GM12801 (cell line): ENCODE results near the gene NTRK2.

Experiments
- TF ChIP-seq, protein P1 (sequence below): IDR thresholded peaks from one replicate; pipeline ENCODE4 v1.5.1; 2011; ENCODE audit warnings: control low read depth; ENCODE audit not compliant: insufficient read length; ENCODE audit errors: extremely low read depth

The NTRK2 gene

DNA sequence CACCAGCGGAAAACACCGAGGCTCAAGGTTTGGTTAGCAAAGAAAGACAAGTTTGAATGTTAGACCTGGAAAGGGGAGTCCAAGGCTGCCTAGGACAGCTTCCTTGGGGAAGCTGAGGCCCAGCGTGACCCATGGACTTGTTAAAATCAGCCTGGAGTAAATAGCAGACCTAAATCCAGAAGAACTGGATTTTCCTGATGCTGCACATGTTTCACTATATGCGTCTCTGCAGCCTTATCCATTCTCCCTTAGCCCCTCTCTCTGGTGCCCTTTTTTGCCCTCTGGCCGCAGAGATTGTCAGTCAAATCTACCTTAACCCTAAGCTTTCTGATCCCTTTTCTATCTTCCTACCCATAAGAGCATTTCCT is 119.9 kb downstream of the NTRK2 start:
- TF ChIP-seq, protein P1, sequence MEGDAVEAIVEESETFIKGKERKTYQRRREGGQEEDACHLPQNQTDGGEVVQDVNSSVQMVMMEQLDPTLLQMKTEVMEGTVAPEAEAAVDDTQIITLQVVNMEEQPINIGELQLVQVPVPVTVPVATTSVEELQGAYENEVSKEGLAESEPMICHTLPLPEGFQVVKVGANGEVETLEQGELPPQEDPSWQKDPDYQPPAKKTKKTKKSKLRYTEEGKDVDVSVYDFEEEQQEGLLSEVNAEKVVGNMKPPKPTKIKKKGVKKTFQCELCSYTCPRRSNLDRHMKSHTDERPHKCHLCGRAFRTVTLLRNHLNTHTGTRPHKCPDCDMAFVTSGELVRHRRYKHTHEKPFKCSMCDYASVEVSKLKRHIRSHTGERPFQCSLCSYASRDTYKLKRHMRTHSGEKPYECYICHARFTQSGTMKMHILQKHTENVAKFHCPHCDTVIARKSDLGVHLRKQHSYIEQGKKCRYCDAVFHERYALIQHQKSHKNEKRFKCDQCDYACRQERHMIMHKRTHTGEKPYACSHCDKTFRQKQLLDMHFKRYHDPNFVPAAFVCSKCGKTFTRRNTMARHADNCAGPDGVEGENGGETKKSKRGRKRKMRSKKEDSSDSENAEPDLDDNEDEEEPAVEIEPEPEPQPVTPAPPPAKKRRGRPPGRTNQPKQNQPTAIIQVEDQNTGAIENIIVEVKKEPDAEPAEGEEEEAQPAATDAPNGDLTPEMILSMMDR, result no peak

DNA sequence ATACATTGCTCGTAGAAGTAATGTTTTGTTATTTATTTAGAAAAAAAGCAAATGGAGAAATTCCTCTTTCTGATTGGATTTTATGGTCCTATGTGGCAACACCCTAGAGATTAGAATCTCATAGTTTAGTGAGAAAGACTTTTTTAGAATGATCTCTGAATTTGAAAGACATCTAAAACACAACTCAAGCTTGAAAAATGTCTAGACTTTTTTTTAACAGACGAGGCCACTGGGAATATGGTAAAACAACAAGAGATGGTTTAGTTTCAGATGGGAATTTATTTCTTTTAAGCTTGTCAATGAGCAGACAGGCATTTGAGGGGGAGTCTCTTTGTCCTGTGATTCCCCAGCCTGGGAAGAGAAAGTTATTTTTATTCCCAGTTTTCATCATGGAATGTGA is 122.1 kb downstream of the NTRK2 start:
- TF ChIP-seq, protein P1, result no peak

DNA sequence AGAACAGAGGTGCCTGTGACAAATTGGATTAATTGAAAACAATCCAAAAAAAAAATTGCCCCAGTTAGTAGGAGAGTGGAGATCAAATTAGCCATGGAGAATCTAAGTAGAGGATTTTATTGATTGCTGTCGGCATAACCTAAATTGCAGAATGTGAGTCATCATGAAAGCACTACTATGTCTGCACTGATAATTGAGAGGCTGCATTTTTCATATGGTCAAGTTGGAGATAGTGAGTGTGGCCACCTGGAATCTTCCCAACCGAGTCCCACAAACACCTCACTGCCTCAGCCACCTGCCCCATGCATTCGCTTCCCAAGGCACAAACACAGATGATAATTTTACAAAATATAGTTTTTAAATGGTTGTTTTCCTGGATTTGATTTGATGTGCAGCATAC is 123.7 kb downstream of the NTRK2 start:
- TF ChIP-seq, protein P1, result no peak

DNA sequence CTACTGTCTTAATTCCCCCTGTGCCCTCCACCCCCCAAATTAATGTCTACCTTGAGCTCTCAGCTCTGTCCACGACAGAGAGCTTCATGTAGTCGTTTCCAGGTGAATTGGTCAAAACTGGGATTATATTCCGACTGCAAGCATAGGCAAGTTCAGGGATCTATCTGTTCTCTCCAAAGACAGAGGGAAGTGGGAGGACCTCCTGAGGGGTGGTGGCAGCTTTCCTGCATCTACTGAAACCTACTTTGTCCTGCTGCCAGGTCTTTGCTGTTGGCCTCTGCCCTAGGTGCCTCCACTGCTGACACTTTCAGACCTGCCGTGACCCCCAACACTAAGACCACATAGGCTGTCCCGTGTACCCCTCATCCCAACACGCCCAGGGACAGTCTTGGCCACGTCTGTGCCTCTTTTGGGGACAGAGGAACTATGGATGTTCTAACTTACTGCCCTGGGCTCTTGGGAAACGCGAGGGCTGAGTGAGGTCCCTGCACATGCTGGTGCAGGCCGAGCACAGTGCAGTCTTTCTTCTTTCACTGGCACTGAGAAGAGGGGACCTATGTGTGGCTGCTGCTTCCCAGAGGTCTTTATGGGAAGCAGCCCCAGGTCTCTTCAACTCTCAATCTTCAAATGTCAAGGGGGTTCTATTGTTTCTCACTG is 125.6 kb downstream of the NTRK2 start:
- TF ChIP-seq, protein P1, result no peak

DNA sequence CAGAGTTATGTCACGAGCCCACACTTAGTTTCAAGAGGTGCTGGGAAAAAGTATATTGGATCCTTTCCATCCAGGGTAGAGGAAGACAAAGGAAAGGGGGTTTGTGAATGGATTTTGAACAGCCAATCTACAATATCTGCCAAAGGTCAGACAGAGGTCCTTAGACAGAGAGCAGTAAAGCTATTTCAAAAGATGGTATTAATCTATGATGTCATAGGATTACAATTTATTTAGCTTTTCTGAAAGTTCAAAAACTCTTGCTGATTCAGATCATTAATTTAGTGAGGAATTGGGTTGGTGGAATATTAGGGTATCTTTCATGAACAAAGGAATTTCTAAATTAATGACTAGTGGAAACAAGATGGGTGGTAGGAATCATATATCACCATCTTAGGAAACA is 126.9 kb downstream of the NTRK2 start:
- TF ChIP-seq, protein P1, result no peak

DNA sequence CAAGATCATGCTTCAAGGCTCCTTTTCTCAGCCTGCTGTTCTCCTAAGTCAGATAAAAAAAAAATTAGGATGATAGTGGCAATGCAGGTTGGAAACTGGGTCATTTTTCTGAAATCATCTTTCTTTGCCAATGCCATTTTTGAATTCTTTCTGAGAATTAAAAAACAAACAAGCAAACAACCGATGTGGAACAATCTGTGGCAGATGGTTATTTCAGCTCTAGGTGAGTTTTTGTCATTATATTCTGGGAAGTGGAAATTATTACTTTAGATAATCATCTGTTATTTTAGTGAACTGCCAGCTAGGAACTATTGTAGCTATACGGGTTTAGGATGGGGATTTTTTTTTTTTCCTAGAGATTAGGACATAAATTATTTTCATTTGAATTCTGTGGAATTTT is 129.7 kb downstream of the NTRK2 start:
- TF ChIP-seq, protein P1, result no peak

DNA sequence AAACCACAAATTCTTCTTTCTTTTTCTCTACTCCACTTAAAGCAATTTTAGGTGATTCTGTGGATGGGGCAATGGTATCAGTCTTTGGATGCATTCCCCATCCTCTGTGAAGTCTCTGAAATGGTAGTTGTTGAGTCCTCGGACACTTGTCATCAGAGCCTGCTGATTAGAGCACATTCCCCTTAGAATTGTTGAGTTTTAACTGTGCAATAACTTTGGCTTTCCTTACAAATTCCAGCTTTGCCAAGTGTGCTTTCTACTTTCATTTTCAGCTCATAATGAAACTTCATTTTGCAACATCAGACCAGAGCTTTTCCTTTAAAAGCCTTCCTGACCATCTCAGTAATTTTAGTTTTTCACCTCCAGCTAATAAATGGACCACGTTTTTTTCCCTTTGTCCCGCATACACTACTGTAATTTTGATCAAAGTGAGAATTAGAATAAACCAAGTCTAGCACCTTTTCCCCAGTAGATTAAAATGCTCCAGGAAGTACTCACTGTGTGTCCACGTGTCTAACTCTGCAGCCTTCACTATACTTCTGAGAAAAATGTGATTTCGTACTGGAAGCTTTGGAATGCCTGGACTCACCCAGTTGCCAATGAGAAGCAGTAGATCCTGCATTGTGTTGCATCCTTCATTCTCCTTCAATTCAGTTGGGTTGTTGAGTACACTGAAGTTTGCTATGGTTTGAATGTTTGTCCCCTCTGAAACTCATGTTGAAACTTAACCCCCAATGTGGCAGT is 135.6 kb downstream of the NTRK2 start:
- TF ChIP-seq, protein P1, result no peak
